ENCODE measurements around the gene DNAH1.

Gene DNAH1

DNA sequence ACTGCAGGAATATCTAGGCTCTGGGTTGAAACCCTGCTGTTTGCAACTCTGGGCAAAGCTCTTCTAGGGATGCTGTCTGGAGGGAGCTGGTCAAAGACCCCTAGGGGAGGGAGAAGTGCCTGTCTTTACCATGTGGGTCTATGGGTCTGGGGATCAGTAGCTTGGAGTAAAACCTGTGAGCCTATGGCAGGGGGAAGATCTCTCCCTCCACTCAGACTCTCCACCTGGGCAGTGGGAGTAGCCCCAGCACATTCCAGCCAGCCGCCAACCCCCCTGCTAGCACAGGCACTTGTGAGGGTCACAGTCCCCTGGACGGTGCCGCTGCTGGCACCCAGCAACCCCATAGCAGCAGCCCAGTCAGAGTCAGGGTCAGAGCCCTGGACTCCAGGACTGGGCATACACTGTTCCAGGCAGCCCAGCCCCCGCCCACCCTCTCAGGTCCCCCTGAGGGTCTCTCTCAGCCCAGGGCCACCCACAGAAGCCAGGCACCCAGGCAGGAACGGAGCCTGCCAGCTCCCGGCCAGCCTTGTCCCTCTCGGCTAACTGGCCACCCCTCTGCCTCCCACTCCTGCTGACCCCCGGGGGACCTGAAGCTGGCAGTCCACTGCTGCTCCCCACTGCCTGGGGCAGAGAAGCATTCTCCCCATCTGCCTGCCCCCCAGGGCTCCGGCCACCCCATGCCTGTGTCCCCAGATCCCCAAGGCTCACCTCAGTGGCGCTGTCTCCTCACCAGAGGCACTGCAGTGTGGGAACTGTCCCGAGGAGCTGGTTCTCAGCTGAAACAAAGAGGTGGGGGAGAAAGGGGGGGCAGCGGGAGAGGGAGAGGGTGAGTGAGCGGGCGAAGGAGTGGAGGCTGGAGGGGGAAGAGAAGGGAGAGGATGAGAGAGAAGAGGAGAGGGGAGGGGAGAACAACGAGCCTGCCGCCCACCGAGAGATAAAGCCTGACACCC lies 17.7 kb upstream of the DNAH1 start:
- H4K8ac ChIP-seq (ENCODE audit: low read depth, low read length) = no peak overlapping the region
- peak overlapping the region; percentile 42 for H3K4me2 ChIP-seq (ENCODE audit: low read length)
- no peak overlapping the region for H3K4me3 ChIP-seq (ENCODE audit: low read length)
- no peaks in the 10 kb centered on the region for H3K27me3 ChIP-seq (ENCODE audit: insufficient read depth, low read length, poor library complexity)
- H2BK5ac ChIP-seq (ENCODE audit: low read length) = no peak overlapping the region
- DNase-seq = no peak
- no peak overlapping the region for H3K27ac ChIP-seq (ENCODE audit: low read depth, low read length)
- H3K4ac ChIP-seq (ENCODE audit: low read depth, low read length) = no peak overlapping the region
- no peak overlapping the region for H2BK120ac ChIP-seq (ENCODE audit: low read depth, low read length)
- H3K9ac ChIP-seq (ENCODE audit: low read length) = peak overlapping the region; percentile 61
- no peaks in the 10 kb centered on the region for H3K36me3 ChIP-seq (ENCODE audit: control insufficient read depth, insufficient read depth, low read length)
- WGBS (ENCODE audit: extremely low coverage, insufficient coverage, low lambda C conversion rate) = no CpG with 5 or more reads among the region's 17 CpGs
- H3K56ac ChIP-seq (ENCODE audit: low read length) = peak overlapping the region; percentile 76
- no peaks in the 10 kb centered on the region for H3K79me2 ChIP-seq (ENCODE audit: control insufficient read depth, insufficient read depth, low read length)
- peaks cover 11% of the 10 kb centered on the region for H3K4me1 ChIP-seq (ENCODE audit: control insufficient read depth, low read depth, low read length)
- no peaks in the 10 kb centered on the region for H3K79me1 ChIP-seq (ENCODE audit: low read length)
- H2BK15ac ChIP-seq (replicated peaks; ENCODE audit: low read depth) = no peak overlapping the region
- no peak overlapping the region for H3K18ac ChIP-seq (ENCODE audit: low read length)
- peak overlapping the region; percentile 9 for H3K23ac ChIP-seq (ENCODE audit: low read length)
- no peak overlapping the region for H4K5ac ChIP-seq (ENCODE audit: low read length)
- H2AK5ac ChIP-seq (ENCODE audit: low read length) = no peak overlapping the region

DNA sequence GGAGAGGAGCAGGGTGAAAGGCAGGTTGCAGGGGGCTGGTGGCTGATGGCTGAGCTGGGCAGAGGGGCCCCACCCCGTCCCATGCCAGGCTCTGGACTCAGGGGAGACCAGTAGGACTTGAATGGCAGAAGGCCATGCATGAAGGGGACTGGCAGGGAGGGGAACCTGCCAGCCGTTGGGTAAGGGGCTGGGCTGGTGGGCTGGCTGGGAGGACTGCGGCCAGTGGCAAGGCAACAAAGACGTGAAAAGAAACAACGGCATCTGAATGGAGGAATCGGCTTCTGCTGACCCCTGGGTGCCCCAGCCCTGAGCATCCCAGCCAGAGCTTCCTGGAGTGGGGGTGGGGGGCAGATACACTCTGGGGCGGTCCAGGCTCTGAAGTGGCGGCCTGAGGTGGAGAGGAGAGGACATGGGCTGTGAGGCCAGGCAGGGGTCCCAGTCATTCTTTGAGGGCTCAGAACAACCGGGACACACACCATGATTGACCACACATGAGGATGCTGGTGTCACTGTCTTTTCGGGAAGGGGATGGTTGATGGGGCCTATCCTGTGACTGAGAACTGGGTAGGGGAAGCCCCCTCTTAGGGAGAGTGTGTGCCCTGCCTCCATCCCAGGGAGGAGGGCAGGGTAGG lies 16.8 kb upstream of the DNAH1 start:
- no peak overlapping the region for H3K18ac ChIP-seq (ENCODE audit: low read length)
- peak overlapping the region; percentile 49 for H3K9ac ChIP-seq (ENCODE audit: low read length)
- H3K36me3 ChIP-seq (ENCODE audit: control insufficient read depth, insufficient read depth, low read length) = no peaks in the 10 kb centered on the region
- H4K8ac ChIP-seq (ENCODE audit: low read depth, low read length) = no peak overlapping the region
- H3K4me1 ChIP-seq (ENCODE audit: control insufficient read depth, low read depth, low read length) = peaks cover 11% of the 10 kb centered on the region
- H3K79me1 ChIP-seq (ENCODE audit: low read length) = no peaks in the 10 kb centered on the region
- H2BK5ac ChIP-seq (ENCODE audit: low read length) = no peak overlapping the region
- peak overlapping the region; percentile 78 for H3K4me2 ChIP-seq (ENCODE audit: low read length)
- H2BK15ac ChIP-seq (replicated peaks; ENCODE audit: low read depth) = no peak overlapping the region
- H3K56ac ChIP-seq (ENCODE audit: low read length) = peak overlapping the region; percentile 76
- no peak overlapping the region for H3K4me3 ChIP-seq (ENCODE audit: low read length)
- peak overlapping the region; percentile 94 for H3K23ac ChIP-seq (ENCODE audit: low read length)
- peak overlapping the region; percentile 65 for H2AK5ac ChIP-seq (ENCODE audit: low read length)
- H3K27me3 ChIP-seq (ENCODE audit: insufficient read depth, low read length, poor library complexity) = no peaks in the 10 kb centered on the region
- H2BK120ac ChIP-seq (ENCODE audit: low read depth, low read length) = no peak overlapping the region
- no peaks in the 10 kb centered on the region for H3K79me2 ChIP-seq (ENCODE audit: control insufficient read depth, insufficient read depth, low read length)
- H4K5ac ChIP-seq (ENCODE audit: low read length) = no peak overlapping the region
- no peak for DNase-seq
- no peak overlapping the region for H3K4ac ChIP-seq (ENCODE audit: low read depth, low read length)
- WGBS (ENCODE audit: extremely low coverage, insufficient coverage, low lambda C conversion rate) = no CpG with 5 or more reads among the region's 10 CpGs
- no peak overlapping the region for H3K27ac ChIP-seq (ENCODE audit: low read depth, low read length)

GRCh38 chr3:52299879-52300611 lies 16.1 kb upstream of the DNAH1 start:
- peak overlapping the region; percentile 76 for H3K56ac ChIP-seq (ENCODE audit: low read length)
- no peak overlapping the region for H3K4ac ChIP-seq (ENCODE audit: low read depth, low read length)
- no peak overlapping the region for H3K27ac ChIP-seq (ENCODE audit: low read depth, low read length)
- H3K36me3 ChIP-seq (ENCODE audit: control insufficient read depth, insufficient read depth, low read length) = no peaks in the 10 kb centered on the region
- H3K23ac ChIP-seq (ENCODE audit: low read length) = peak overlapping the region; percentile 94
- no peak overlapping the region for H3K18ac ChIP-seq (ENCODE audit: low read length)
- H3K27me3 ChIP-seq (ENCODE audit: insufficient read depth, low read length, poor library complexity) = no peaks in the 10 kb centered on the region
- H3K4me1 ChIP-seq (ENCODE audit: control insufficient read depth, low read depth, low read length) = peaks cover 11% of the 10 kb centered on the region
- H4K8ac ChIP-seq (ENCODE audit: low read depth, low read length) = no peak overlapping the region
- H3K79me1 ChIP-seq (ENCODE audit: low read length) = no peaks in the 10 kb centered on the region
- no peak overlapping the region for H2BK5ac ChIP-seq (ENCODE audit: low read length)
- no peak overlapping the region for H3K4me3 ChIP-seq (ENCODE audit: low read length)
- DNase-seq = peak; percentile 76
- peak overlapping the region; percentile 65 for H2AK5ac ChIP-seq (ENCODE audit: low read length)
- no CpG with 5 or more reads among the region's 14 CpGs for WGBS (ENCODE audit: extremely low coverage, insufficient coverage, low lambda C conversion rate)
- peak overlapping the region; percentile 78 for H3K4me2 ChIP-seq (ENCODE audit: low read length)
- H3K79me2 ChIP-seq (ENCODE audit: control insufficient read depth, insufficient read depth, low read length) = no peaks in the 10 kb centered on the region
- H2BK15ac ChIP-seq (replicated peaks; ENCODE audit: low read depth) = no peak overlapping the region
- H2BK120ac ChIP-seq (ENCODE audit: low read depth, low read length) = no peak overlapping the region
- H3K9ac ChIP-seq (ENCODE audit: low read length) = peak overlapping the region; percentile 49
- H4K5ac ChIP-seq (ENCODE audit: low read length) = no peak overlapping the region

DNA sequence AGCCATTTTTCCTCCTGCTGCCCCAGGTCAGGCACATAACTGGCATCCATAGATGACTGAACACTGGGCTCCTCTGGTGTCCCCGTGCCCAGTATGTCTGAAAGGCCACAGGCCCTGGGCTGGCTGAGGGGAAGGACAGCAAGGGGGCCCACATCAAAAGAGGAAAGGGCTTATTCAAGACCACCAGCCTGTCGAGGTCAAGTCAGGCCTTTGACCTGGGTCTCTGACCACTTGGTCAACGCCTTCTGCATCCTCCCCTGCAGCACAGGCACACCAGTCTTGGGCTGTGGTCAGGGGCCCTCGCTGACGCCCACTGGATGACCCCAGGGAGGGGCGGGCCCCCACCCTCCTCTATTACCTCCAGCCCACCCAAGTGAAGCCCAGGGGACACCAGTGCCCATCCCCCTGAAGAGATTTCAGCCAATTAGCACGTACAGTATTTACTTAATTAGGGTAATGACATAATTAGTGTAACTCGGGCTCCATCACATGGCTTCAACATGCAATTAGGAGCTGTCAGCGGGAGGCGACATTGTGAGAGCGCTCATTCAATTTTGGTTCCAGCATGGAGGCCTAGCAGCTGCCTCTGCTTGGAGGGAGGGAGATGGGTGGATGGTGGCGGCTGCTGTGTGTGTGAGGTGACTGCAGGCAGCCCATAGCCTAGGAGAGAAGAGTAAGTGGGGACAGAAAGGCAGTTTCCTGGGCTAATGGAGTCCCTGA lies 13.5 kb upstream of the DNAH1 start:
- H3K4me2 ChIP-seq (ENCODE audit: low read length) = no peak overlapping the region
- H3K4me1 ChIP-seq (ENCODE audit: control insufficient read depth, low read depth, low read length) = peaks cover 11% of the 10 kb centered on the region
- H3K9ac ChIP-seq (ENCODE audit: low read length) = no peak overlapping the region
- no peak overlapping the region for H3K18ac ChIP-seq (ENCODE audit: low read length)
- H4K5ac ChIP-seq (ENCODE audit: low read length) = no peak overlapping the region
- H3K27me3 ChIP-seq (ENCODE audit: insufficient read depth, low read length, poor library complexity) = no peaks in the 10 kb centered on the region
- no peak overlapping the region for H3K4me3 ChIP-seq (ENCODE audit: low read length)
- no peak overlapping the region for H3K4ac ChIP-seq (ENCODE audit: low read depth, low read length)
- no peak for DNase-seq
- no peaks in the 10 kb centered on the region for H3K36me3 ChIP-seq (ENCODE audit: control insufficient read depth, insufficient read depth, low read length)
- H2BK15ac ChIP-seq (replicated peaks; ENCODE audit: low read depth) = no peak overlapping the region
- no peak overlapping the region for H4K8ac ChIP-seq (ENCODE audit: low read depth, low read length)
- WGBS (ENCODE audit: extremely low coverage, insufficient coverage, low lambda C conversion rate) = no CpG with 5 or more reads among the region's 12 CpGs
- H2AK5ac ChIP-seq (ENCODE audit: low read length) = no peak overlapping the region
- H3K56ac ChIP-seq (ENCODE audit: low read length) = no peak overlapping the region
- no peaks in the 10 kb centered on the region for H3K79me1 ChIP-seq (ENCODE audit: low read length)
- H2BK120ac ChIP-seq (ENCODE audit: low read depth, low read length) = no peak overlapping the region
- no peak overlapping the region for H3K27ac ChIP-seq (ENCODE audit: low read depth, low read length)
- H3K79me2 ChIP-seq (ENCODE audit: control insufficient read depth, insufficient read depth, low read length) = no peaks in the 10 kb centered on the region
- H3K23ac ChIP-seq (ENCODE audit: low read length) = no peak overlapping the region
- H2BK5ac ChIP-seq (ENCODE audit: low read length) = no peak overlapping the region

- H2BK5ac ChIP-seq (ENCODE audit: low read length) = no peak overlapping the region
- H3K4ac ChIP-seq (ENCODE audit: low read depth, low read length) = no peak overlapping the region
- no CpG with 5 or more reads among the region's 2 CpGs for WGBS (ENCODE audit: extremely low coverage, insufficient coverage, low lambda C conversion rate)
- H2AK5ac ChIP-seq (ENCODE audit: low read length) = no peak overlapping the region
- H3K4me1 ChIP-seq (ENCODE audit: control insufficient read depth, low read depth, low read length) = peaks cover 6% of the 10 kb centered on the region
- no peak overlapping the region for H2BK120ac ChIP-seq (ENCODE audit: low read depth, low read length)
- no peak overlapping the region for H2BK15ac ChIP-seq (replicated peaks; ENCODE audit: low read depth)
- H4K5ac ChIP-seq (ENCODE audit: low read length) = no peak overlapping the region
- H3K79me1 ChIP-seq (ENCODE audit: low read length) = no peaks in the 10 kb centered on the region
- no peak overlapping the region for H3K18ac ChIP-seq (ENCODE audit: low read length)
- no peak overlapping the region for H3K4me2 ChIP-seq (ENCODE audit: low read length)
- H4K8ac ChIP-seq (ENCODE audit: low read depth, low read length) = no peak overlapping the region
- no peak overlapping the region for H3K27ac ChIP-seq (ENCODE audit: low read depth, low read length)
- no peak for DNase-seq
- no peak overlapping the region for H3K4me3 ChIP-seq (ENCODE audit: low read length)
- no peak overlapping the region for H3K23ac ChIP-seq (ENCODE audit: low read length)
- H3K9ac ChIP-seq (ENCODE audit: low read length) = no peak overlapping the region
- no peaks in the 10 kb centered on the region for H3K79me2 ChIP-seq (ENCODE audit: control insufficient read depth, insufficient read depth, low read length)
- H3K56ac ChIP-seq (ENCODE audit: low read length) = no peak overlapping the region
- H3K36me3 ChIP-seq (ENCODE audit: control insufficient read depth, insufficient read depth, low read length) = no peaks in the 10 kb centered on the region
- no peaks in the 10 kb centered on the region for H3K27me3 ChIP-seq (ENCODE audit: insufficient read depth, low read length, poor library complexity)
These were observed 12.3 kb upstream of the DNAH1 start for GRCh38 chr3:52303811-52304210.
